22Rv1 (cell line): ENCODE measurements around the gene ADAP1.

Experiments
- ZFX ChIP-seq: fragments of 450-650 bp; IDR thresholded peaks from 2 replicates; pipeline ENCODE4 v1.6.1; 2017; ENCODE audit warnings: antibody characterized with exemption, borderline replicate concordance
- TF ChIP-seq, protein P1 (sequence below): fragments of 450-650 bp; IDR thresholded peaks from 2 replicates; pipeline ENCODE4 v1.5.1; 2017; ENCODE audit warnings: mild to moderate bottlenecking

- TF ChIP-seq, protein P1, sequence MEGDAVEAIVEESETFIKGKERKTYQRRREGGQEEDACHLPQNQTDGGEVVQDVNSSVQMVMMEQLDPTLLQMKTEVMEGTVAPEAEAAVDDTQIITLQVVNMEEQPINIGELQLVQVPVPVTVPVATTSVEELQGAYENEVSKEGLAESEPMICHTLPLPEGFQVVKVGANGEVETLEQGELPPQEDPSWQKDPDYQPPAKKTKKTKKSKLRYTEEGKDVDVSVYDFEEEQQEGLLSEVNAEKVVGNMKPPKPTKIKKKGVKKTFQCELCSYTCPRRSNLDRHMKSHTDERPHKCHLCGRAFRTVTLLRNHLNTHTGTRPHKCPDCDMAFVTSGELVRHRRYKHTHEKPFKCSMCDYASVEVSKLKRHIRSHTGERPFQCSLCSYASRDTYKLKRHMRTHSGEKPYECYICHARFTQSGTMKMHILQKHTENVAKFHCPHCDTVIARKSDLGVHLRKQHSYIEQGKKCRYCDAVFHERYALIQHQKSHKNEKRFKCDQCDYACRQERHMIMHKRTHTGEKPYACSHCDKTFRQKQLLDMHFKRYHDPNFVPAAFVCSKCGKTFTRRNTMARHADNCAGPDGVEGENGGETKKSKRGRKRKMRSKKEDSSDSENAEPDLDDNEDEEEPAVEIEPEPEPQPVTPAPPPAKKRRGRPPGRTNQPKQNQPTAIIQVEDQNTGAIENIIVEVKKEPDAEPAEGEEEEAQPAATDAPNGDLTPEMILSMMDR = no peak
- TF ChIP-seq ZFX = no peak
These were observed 67.6 kb downstream of the ADAP1 start for GRCh38 chr7:886626-887487.
